ENCODE data around the gene ACAT2.
"Not testable (repeated sequence)": the region's sequence is repeated elsewhere in the genome, so short reads cannot be mapped to it uniquely, and the experiment has no call there.

Gene ACAT2

GRCh38 chr6:159732550-159732949 lies 29.3 kb upstream of the ACAT2 start:
- H3K9ac ChIP-seq (ENCODE audit: low read depth, low read length); H3K27ac ChIP-seq (ENCODE audit: low read depth, low read length); H3K4me3 ChIP-seq (ENCODE audit: low read length); H3K9me3 ChIP-seq (ENCODE audit: insufficient read depth, low read depth, low read length); H3K27me3 ChIP-seq (ENCODE audit: insufficient read depth, low read length): not testable (repeated sequence)
- H3K4me1 ChIP-seq (ENCODE audit: insufficient read depth, low read length), result peaks cover 20% of the 10 kb centered on the region
- H3K36me3 ChIP-seq (ENCODE audit: insufficient read depth, low read length), result peaks cover 27% of the 10 kb centered on the region
- 87% methylated on average over 10 of the region's 12 CpGs for WGBS

- H3K27me3 ChIP-seq (ENCODE audit: insufficient read depth, low read length); H3K9ac ChIP-seq (ENCODE audit: low read depth, low read length); H3K4me3 ChIP-seq (ENCODE audit: low read length); H3K9me3 ChIP-seq (ENCODE audit: insufficient read depth, low read depth, low read length); H3K27ac ChIP-seq (ENCODE audit: low read depth, low read length): not testable (repeated sequence)
- 94% methylated on average over 11 of the region's 12 CpGs for whole genome bisulfite sequencing
- Histone ChIP-seq H3K4me1 (ENCODE audit: insufficient read depth, low read length) (peaks cover 20% of the 10 kb centered on the region), H3K36me3 (ENCODE audit: insufficient read depth, low read length) (peaks cover 35% of the 10 kb centered on the region)
These were observed 28.4 kb upstream of the ACAT2 start for GRCh38 chr6:159733395-159733794.

GRCh38 chr6:159736908-159737307 lies 24.9 kb upstream of the ACAT2 start:
- Histone ChIP-seq H3K9ac (ENCODE audit: low read depth, low read length) (no peak overlapping the region), H3K9me3 (ENCODE audit: insufficient read depth, low read depth, low read length) (no peaks in the 10 kb centered on the region), H3K27me3 (ENCODE audit: insufficient read depth, low read length) (no peaks in the 10 kb centered on the region), H3K36me3 (ENCODE audit: insufficient read depth, low read length) (peaks cover 58% of the 10 kb centered on the region), H3K4me3 (ENCODE audit: low read length) (no peak overlapping the region), H3K27ac (ENCODE audit: low read depth, low read length) (no peak overlapping the region), H3K4me1 (ENCODE audit: insufficient read depth, low read length) (0 out of 2 replicates have a peak, but pooled peaks cover 1% of the 10 kb centered on the region)
- 87% methylated on average over 7 of the region's 7 CpGs for WGBS

- 98% methylated on average over 2 of the region's 3 CpGs for WGBS
- Histone ChIP-seq H3K36me3 (ENCODE audit: insufficient read depth, low read length) (peaks cover 80% of the 10 kb centered on the region), H3K27ac (ENCODE audit: low read depth, low read length) (no peak overlapping the region), H3K9me3 (ENCODE audit: insufficient read depth, low read depth, low read length) (no peaks in the 10 kb centered on the region), H3K4me1 (ENCODE audit: insufficient read depth, low read length) (no peaks in the 10 kb centered on the region), H3K4me3 (ENCODE audit: low read length) (no peak overlapping the region), H3K27me3 (ENCODE audit: insufficient read depth, low read length) (no peaks in the 10 kb centered on the region), H3K9ac (ENCODE audit: low read depth, low read length) (no peak overlapping the region)
These were observed 22.5 kb upstream of the ACAT2 start for GRCh38 chr6:159739341-159739740.

GRCh38 chr6:159742165-159742564 lies 19.7 kb upstream of the ACAT2 start:
- Histone ChIP-seq H3K4me1 (ENCODE audit: insufficient read depth, low read length) (no peaks in the 10 kb centered on the region), H3K27ac (ENCODE audit: low read depth, low read length) (no peak overlapping the region), H3K9me3 (ENCODE audit: insufficient read depth, low read depth, low read length) (no peaks in the 10 kb centered on the region), H3K27me3 (ENCODE audit: insufficient read depth, low read length) (no peaks in the 10 kb centered on the region), H3K9ac (ENCODE audit: low read depth, low read length) (no peak overlapping the region), H3K36me3 (ENCODE audit: insufficient read depth, low read length) (peaks cover 99% of the 10 kb centered on the region), H3K4me3 (ENCODE audit: low read length) (no peak overlapping the region)
- WGBS, result 100% methylated on average over 1 of the region's 1 CpG

- WGBS, result 95% methylated on average over 6 of the region's 7 CpGs
- no peaks in the 10 kb centered on the region for H3K27me3 ChIP-seq (ENCODE audit: insufficient read depth, low read length)
- H3K36me3 ChIP-seq (ENCODE audit: insufficient read depth, low read length), result peaks cover 99% of the 10 kb centered on the region
- H3K4me1 ChIP-seq (ENCODE audit: insufficient read depth, low read length), result no peaks in the 10 kb centered on the region
- H3K9me3 ChIP-seq (ENCODE audit: insufficient read depth, low read depth, low read length), result no peaks in the 10 kb centered on the region
- H3K27ac ChIP-seq (ENCODE audit: low read depth, low read length), result no peak overlapping the region
- H3K4me3 ChIP-seq (ENCODE audit: low read length), result no peak overlapping the region
- H3K9ac ChIP-seq (ENCODE audit: low read depth, low read length), result no peak overlapping the region
These were observed 16.8 kb upstream of the ACAT2 start for GRCh38 chr6:159745081-159745480.

- Histone ChIP-seq H3K4me3 (ENCODE audit: low read length) (no peak overlapping the region), H3K9ac (ENCODE audit: low read depth, low read length) (no peak overlapping the region), H3K36me3 (ENCODE audit: insufficient read depth, low read length) (peaks cover 100% of the 10 kb centered on the region), H3K9me3 (ENCODE audit: insufficient read depth, low read depth, low read length) (no peaks in the 10 kb centered on the region), H3K4me1 (ENCODE audit: insufficient read depth, low read length) (no peaks in the 10 kb centered on the region), H3K27ac (ENCODE audit: low read depth, low read length) (no peak overlapping the region), H3K27me3 (ENCODE audit: insufficient read depth, low read length) (no peaks in the 10 kb centered on the region)
- WGBS, result 94% methylated on average over 1 of the region's 1 CpG
These were observed 15.1 kb upstream of the ACAT2 start for GRCh38 chr6:159746759-159747158.

- H3K27ac ChIP-seq (ENCODE audit: low read depth, low read length); H3K4me1 ChIP-seq (ENCODE audit: insufficient read depth, low read length); H3K9ac ChIP-seq (ENCODE audit: low read depth, low read length); H3K27me3 ChIP-seq (ENCODE audit: insufficient read depth, low read length); H3K4me3 ChIP-seq (ENCODE audit: low read length); H3K9me3 ChIP-seq (ENCODE audit: insufficient read depth, low read depth, low read length): not testable (repeated sequence)
- H3K36me3 ChIP-seq (ENCODE audit: insufficient read depth, low read length), result peaks cover 100% of the 10 kb centered on the region
- WGBS, result 99% methylated on average over 6 of the region's 7 CpGs
These were observed 13.7 kb upstream of the ACAT2 start for GRCh38 chr6:159748127-159748526.

GRCh38 chr6:159751448-159751847 lies 10.4 kb upstream of the ACAT2 start:
- Histone ChIP-seq H3K36me3 (ENCODE audit: insufficient read depth, low read length) (peaks cover 100% of the 10 kb centered on the region), H3K4me1 (ENCODE audit: insufficient read depth, low read length) (no peaks in the 10 kb centered on the region), H3K27me3 (ENCODE audit: insufficient read depth, low read length) (no peaks in the 10 kb centered on the region), H3K9me3 (ENCODE audit: insufficient read depth, low read depth, low read length) (no peaks in the 10 kb centered on the region), H3K27ac (ENCODE audit: low read depth, low read length) (no peak overlapping the region), H3K9ac (ENCODE audit: low read depth, low read length) (no peak overlapping the region), H3K4me3 (ENCODE audit: low read length) (no peak overlapping the region)
- WGBS, result 93% methylated on average over 2 of the region's 3 CpGs

GRCh38 chr6:159753081-159753872 lies 8.6 kb upstream of the ACAT2 start:
- Histone ChIP-seq H3K27ac (ENCODE audit: low read depth, low read length) (no peak overlapping the region), H3K4me3 (ENCODE audit: low read length) (no peak overlapping the region), H3K9ac (ENCODE audit: low read depth, low read length) (no peak overlapping the region), H3K9me3 (ENCODE audit: insufficient read depth, low read depth, low read length) (no peaks in the 10 kb centered on the region), H3K4me1 (ENCODE audit: insufficient read depth, low read length) (no peaks in the 10 kb centered on the region), H3K27me3 (ENCODE audit: insufficient read depth, low read length) (no peaks in the 10 kb centered on the region), H3K36me3 (ENCODE audit: insufficient read depth, low read length) (peaks cover 100% of the 10 kb centered on the region)
- WGBS, result 94% methylated on average over 5 of the region's 6 CpGs

GRCh38 chr6:159754401-159754800 lies 7.4 kb upstream of the ACAT2 start:
- Histone ChIP-seq H3K27ac (ENCODE audit: low read depth, low read length) (no peak overlapping the region), H3K4me1 (ENCODE audit: insufficient read depth, low read length) (no peaks in the 10 kb centered on the region; the same call in 1 of the 2 replicates), H3K36me3 (ENCODE audit: insufficient read depth, low read length) (peaks cover 95% of the 10 kb centered on the region), H3K4me3 (ENCODE audit: low read length) (no peak overlapping the region), H3K9me3 (ENCODE audit: insufficient read depth, low read depth, low read length) (no peaks in the 10 kb centered on the region), H3K27me3 (ENCODE audit: insufficient read depth, low read length) (no peaks in the 10 kb centered on the region), H3K9ac (ENCODE audit: low read depth, low read length) (no peak overlapping the region)
- WGBS, result 98% methylated on average over 2 of the region's 2 CpGs
